Gastroesophageal sphincter (tissue), 3 donors: ENCODE measurements around the gene TEX53.

Source experiments
- CTCF ChIP-seq, 4 experiments: fragments of 200-600 bp in 2 of 4; fragments of 450-650 bp in 2 of 4; sonication (generic) in 1 of 4; IDR thresholded peaks; one replicate each; pipeline ENCODE4 v1.5.1; 2017 to 2019; ENCODE audit warnings: antibody characterized with exemption in 4 of 4, mild to moderate bottlenecking in 2 of 4, moderate library complexity in 2 of 4
- EP300 ChIP-seq: sonication (generic); formaldehyde crosslinking; IDR thresholded peaks from one replicate; pipeline ENCODE4 v1.6.1; 2017; ENCODE audit warnings: antibody characterized with exemption, mild to moderate bottlenecking
- POLR2A ChIP-seq, 2 donors: fragments of 450-650 bp; IDR thresholded peaks; one replicate each; pipeline ENCODE4 v1.6.1; 2017; ENCODE audit warnings: antibody characterized with exemption in 2 of 2, mild to moderate bottlenecking in 2 of 2, moderate library complexity in 1 of 2
- POLR2AphosphoS5 ChIP-seq: sonication (generic); formaldehyde crosslinking; IDR thresholded peaks from one replicate; pipeline ENCODE4 v1.6.1; 2017; ENCODE audit warnings: antibody characterized with exemption

DNA sequence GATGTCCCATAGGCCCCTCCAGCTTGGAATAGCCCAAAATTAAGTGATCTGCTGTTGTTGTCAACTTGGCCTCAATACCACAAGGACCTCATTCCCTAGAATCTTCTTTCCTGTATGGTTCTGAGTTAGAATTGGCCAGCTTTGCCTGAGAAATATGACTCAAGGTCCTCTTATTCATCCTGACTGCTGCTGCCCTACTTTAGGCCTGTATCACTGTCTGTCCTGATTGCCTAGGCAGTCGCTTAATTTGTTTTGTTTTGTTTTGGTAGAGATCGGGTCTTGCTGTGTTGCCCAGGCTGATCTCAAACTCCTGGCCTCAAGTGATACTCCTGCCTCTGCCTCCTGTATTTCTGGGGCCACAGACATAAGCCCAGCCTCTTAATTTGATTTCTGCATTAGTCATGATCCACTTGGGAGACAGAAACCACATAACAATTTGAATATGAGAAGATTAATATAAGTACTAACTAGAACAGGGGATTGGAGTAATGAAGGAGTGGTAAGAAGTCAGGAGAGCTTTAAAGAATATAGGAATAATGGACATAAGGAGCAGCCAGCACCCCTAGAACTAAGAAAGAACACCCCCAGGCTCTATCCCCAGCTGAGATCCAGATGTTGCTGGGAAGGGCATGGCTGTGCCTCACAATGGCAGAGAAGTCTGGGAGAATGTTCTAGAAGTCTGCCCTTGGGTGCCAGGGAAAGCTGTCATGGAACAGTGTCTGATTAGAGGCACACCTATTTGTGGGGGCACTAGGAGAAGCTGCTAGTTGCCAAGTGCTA is 4.6 kb downstream of the TEX53 start:
- TF ChIP-seq CTCF (IDR thresholded peaks at IDR 0.05), result no peak
- TF ChIP-seq EP300, result no peak
- TF ChIP-seq POLR2AphosphoS5, result no peak
- no peak for TF ChIP-seq POLR2A (IDR thresholded peaks at IDR 0.05)
